ENCODE data around the gene PAX1. TPM values are rescaled to one million over a fixed set of nuclear protein-coding genes. Genes with fewer than 3 reads are reported as not detected.

Gene PAX1
- total and polyA plus RNA-seq, 2 of the 13 experiments (the other 11 are each of a cell fraction or from before 2014, with no cell fraction given): not detected

GRCh38 chr20:21699216-21699508 is 6.3 kb upstream of the PAX1 start:
- Histone ChIP-seq H3K27ac (ENCODE audit: extremely low read length, insufficient read depth, low read length) (no peak overlapping the region), H4K20me1 (ENCODE audit: insufficient read depth, low read length) (no peaks in the 10 kb centered on the region), H3K4me2 (ENCODE audit: low read depth, low read length) (no peak overlapping the region), H3K4me1 (ENCODE audit: insufficient read depth, low read length) (no peaks in the 10 kb centered on the region), H3K9ac (ENCODE audit: insufficient read depth, low read depth, low read length) (no peak overlapping the region), H3K27me3 (ENCODE audit: control insufficient read depth in 1 of 2, insufficient read depth in 2 of 2, low read length in 2 of 2) (peaks cover 16 to 76% of the 10 kb centered on the region in 2 experiments), H3K79me2 (ENCODE audit: insufficient read depth, low read length) (no peaks in the 10 kb centered on the region), H2AFZ (ENCODE audit: low read length) (no peak overlapping the region), H3K9me3 (ENCODE audit: low read length) (no peaks in the 10 kb centered on the region), H3K4me3 (replicated peaks in 1 of 3; ENCODE audit: insufficient read depth in 1 of 3, low read depth in 2 of 3, low read length in 3 of 3) (no peak overlapping the region), H3K36me3 (replicated peaks in 1 of 2; ENCODE audit: control insufficient read depth in 1 of 2, insufficient read depth in 2 of 2, low read length in 2 of 2) (no peaks in the 10 kb centered on the region)
- ATAC-seq (no peak), DNase-seq (ENCODE audit: low spot score) (no peak), FAIRE-seq (no peak)
- POLR2A ChIA-PET: no interaction called here
- WGBS (ENCODE audit: low lambda C conversion rate): 26% methylated on average over 8 of the region's 8 CpGs
- intact Hi-C loops (cut with micrococcal nuclease; ENCODE audit: unreplicated experiment) (no loop called here), in situ Hi-C loops (cut with HindIII; ENCODE audit: extremely low pct_ligation_motif_present, low pct_unique_long_range_greater_than_20kb) (no loop called here)
- CTCF ChIA-PET (ENCODE audit: low intra/inter-chr PET ratio, low total read pairs): no interaction called here
- BruUV-seq (replicated peaks): no TSS peak
- no peak for TF ChIP-seq PAX8 (CRISPR knock-in tag; IDR thresholded peaks at IDR 0.05; ENCODE audit: borderline replicate concordance)
- no peak for TF ChIP-seq ZNF792 (CRISPR knock-in tag; IDR thresholded peaks at IDR 0.05)
- no peak for TF ChIP-seq ZNF205 (CRISPR knock-in tag; IDR thresholded peaks at IDR 0.05)
- TF ChIP-seq ATF1 (CRISPR knock-in tag; IDR thresholded peaks at IDR 0.05): no peak
- TF ChIP-seq ZNF232 (CRISPR knock-in tag; IDR thresholded peaks at IDR 0.05; ENCODE audit: borderline replicate concordance): no peak
- no peak for TF ChIP-seq PHF8 (CRISPR knock-in tag; IDR thresholded peaks at IDR 0.05)
- no peak for TF ChIP-seq ZNF883 (CRISPR knock-in tag; IDR thresholded peaks at IDR 0.05; ENCODE audit: not compliant biosample characterization)
- TF ChIP-seq KLF9 (CRISPR knock-in tag; IDR thresholded peaks at IDR 0.05; ENCODE audit: low read depth): no peak
- TF ChIP-seq ZSCAN21 (CRISPR knock-in tag; IDR thresholded peaks at IDR 0.05; ENCODE audit: borderline replicate concordance): no peak
- TF ChIP-seq ZSCAN29 (CRISPR knock-in tag; conservative IDR thresholded peaks at IDR 0.05): no peak

GRCh38 chr20:21701171-21701876 is 4.1 kb upstream of the PAX1 start:
- no peak overlapping the region for H3K27ac ChIP-seq (ENCODE audit: extremely low read length, insufficient read depth, low read length)
- no peak overlapping the region for H3K4me3 ChIP-seq (replicated peaks in 1 of 3; ENCODE audit: insufficient read depth in 1 of 3, low read depth in 2 of 3, low read length in 3 of 3)
- TF ChIP-seq ZNF275 (CRISPR knock-in tag; IDR thresholded peaks at IDR 0.05; ENCODE audit: borderline replicate concordance) (no peak), ZNF749 (CRISPR knock-in tag; IDR thresholded peaks at IDR 0.05; ENCODE audit: borderline replicate concordance) (no peak), ZBTB38 (CRISPR knock-in tag; IDR thresholded peaks at IDR 0.05) (no peak), ZBTB37 (CRISPR knock-in tag; IDR thresholded peaks at IDR 0.05) (no peak), ZNF180 (CRISPR knock-in tag; IDR thresholded peaks at IDR 0.05; ENCODE audit: borderline replicate concordance, low read depth) (no peak), ZNF530 (CRISPR knock-in tag; IDR thresholded peaks at IDR 0.05; ENCODE audit: low read depth) (no peak), CHD2 (IDR thresholded peaks at IDR 0.05; ENCODE audit: low read depth, low read length) (no peak)
- ChIA-PET POLR2A (no interaction called here), CTCF (ENCODE audit: low intra/inter-chr PET ratio, low total read pairs) (no interaction called here)
- no TSS peak for BruUV-seq (replicated peaks)
- peaks cover 24 to 84% of the 10 kb centered on the region in 2 experiments for H3K27me3 ChIP-seq (ENCODE audit: control insufficient read depth in 1 of 2, insufficient read depth in 2 of 2, low read length in 2 of 2)
- H3K4me1 ChIP-seq (ENCODE audit: insufficient read depth, low read length): no peaks in the 10 kb centered on the region
- H2AFZ ChIP-seq (ENCODE audit: low read length): no peak overlapping the region
- ATAC-seq (no peak), FAIRE-seq (no peak), DNase-seq (ENCODE audit: low spot score) (no peak)
- intact Hi-C loops (cut with micrococcal nuclease; ENCODE audit: unreplicated experiment): no loop called here
- WGBS (ENCODE audit: low lambda C conversion rate): 33% methylated on average over 33 of the region's 33 CpGs
- H3K79me2 ChIP-seq (ENCODE audit: insufficient read depth, low read length): no peaks in the 10 kb centered on the region
- H3K9ac ChIP-seq (ENCODE audit: insufficient read depth, low read depth, low read length): no peak overlapping the region
- no peak overlapping the region for H3K4me2 ChIP-seq (ENCODE audit: low read depth, low read length)
- no peaks in the 10 kb centered on the region for H3K36me3 ChIP-seq (replicated peaks in 1 of 2; ENCODE audit: control insufficient read depth in 1 of 2, insufficient read depth in 2 of 2, low read length in 2 of 2)
- H3K9me3 ChIP-seq (ENCODE audit: low read length): no peaks in the 10 kb centered on the region
- no peaks in the 10 kb centered on the region; the same call in 1 of the 2 replicates for H4K20me1 ChIP-seq (ENCODE audit: insufficient read depth, low read length)
- in situ Hi-C loops (cut with HindIII; ENCODE audit: extremely low pct_ligation_motif_present, low pct_unique_long_range_greater_than_20kb): loop anchor here (10.0 kb wide), 2 partner anchors 403 to 543 kb away; no protein-coding TSS in a partner anchor

Data from HepG2 (cell line).